ENCODE results near the gene BRINP3.

Gene BRINP3

DNA sequence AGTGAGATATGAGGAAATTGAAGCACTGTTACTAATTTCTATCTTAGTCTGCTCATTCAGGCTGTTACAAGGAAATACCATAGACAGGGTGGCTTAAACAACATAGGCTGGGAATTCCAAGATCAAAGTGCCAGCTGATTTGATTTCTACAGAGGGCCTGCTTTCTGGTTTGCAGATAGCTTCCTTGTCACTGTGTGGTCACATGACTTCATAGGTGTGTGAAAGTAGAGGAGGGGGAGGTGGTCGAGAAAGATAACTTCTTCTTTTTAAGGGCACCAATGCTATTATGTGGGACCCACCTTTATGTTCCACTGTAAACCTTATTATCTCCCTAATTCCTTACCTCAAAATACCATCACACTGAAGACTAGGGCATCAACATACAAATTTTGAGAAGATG is 6.4 kb upstream of the BRINP3 start:
- in situ Hi-C loops (cut with MboI; ENCODE audit: low pct_unique_long_range_greater_than_20kb, low sequenced_read_pairs, unreplicated experiment) = no loop called here
- TF ChIP-seq CTCF (IDR thresholded peaks at IDR 0.05; ENCODE audit: extremely low read depth, insufficient read depth, missing control alignments) = no peak
- DNase-seq (ENCODE audit: low spot score) = no peak

- no peak for TF ChIP-seq CTCF (IDR thresholded peaks at IDR 0.05; ENCODE audit: extremely low read depth, insufficient read depth, missing control alignments)
- no peak for DNase-seq (ENCODE audit: low spot score)
- in situ Hi-C loops (cut with MboI; ENCODE audit: low pct_unique_long_range_greater_than_20kb, low sequenced_read_pairs, unreplicated experiment) = no loop called here
These were observed 2.6 kb upstream of the BRINP3 start for GRCh38 chr1:190480231-190480630.

GRCh38 chr1:190479516-190479915 is 1.9 kb upstream of the BRINP3 start:
- in situ Hi-C loops (cut with MboI; ENCODE audit: low pct_unique_long_range_greater_than_20kb, low sequenced_read_pairs, unreplicated experiment) = no loop called here
- no peak for DNase-seq (ENCODE audit: low spot score)
- TF ChIP-seq CTCF (IDR thresholded peaks at IDR 0.05; ENCODE audit: extremely low read depth, insufficient read depth, missing control alignments) = no peak

DNA sequence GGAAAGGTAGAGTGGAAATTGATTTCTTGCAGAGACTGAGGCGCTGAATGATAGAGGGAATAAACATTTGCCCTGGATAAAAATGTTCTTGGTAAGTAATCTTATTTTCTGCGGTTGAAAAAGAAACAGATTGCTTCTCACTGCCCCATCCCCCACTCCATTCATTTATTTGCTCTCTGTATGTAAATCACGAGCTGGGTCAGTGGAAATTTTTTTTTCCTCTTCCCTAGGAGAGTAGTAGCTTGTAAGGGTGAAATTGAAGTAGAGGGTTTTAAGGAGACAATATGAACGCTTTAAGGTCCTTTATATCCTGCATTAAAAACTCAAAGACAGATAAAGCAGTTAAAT is 1.4 kb upstream of the BRINP3 start:
- in situ Hi-C loops (cut with MboI; ENCODE audit: low pct_unique_long_range_greater_than_20kb, low sequenced_read_pairs, unreplicated experiment) = no loop called here
- no peak for DNase-seq (ENCODE audit: low spot score)
- no peak for TF ChIP-seq CTCF (IDR thresholded peaks at IDR 0.05; ENCODE audit: extremely low read depth, insufficient read depth, missing control alignments)

- DNase-seq (ENCODE audit: low spot score) = no peak
These were observed 735 bp upstream of the BRINP3 start for GRCh38 chr1:190478149-190479049.

DNA sequence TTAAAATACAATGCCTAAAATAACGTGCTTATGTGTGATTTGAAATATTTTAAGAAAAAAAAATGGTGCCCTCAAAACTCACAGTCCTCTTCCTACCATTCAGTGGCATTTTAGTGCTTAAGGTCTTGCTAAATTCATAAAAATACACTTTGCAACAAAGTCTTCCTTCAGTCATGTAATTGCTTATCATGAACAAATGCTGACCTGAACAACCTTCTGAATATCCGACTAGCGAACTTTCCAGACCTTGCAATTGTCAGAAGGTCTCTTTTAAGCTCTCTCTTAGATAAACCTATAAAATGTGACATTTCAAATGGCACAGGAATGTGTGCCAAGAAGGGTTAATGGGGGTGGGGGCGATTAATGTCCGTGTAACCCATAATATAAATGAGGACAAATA is 858 bp downstream of the BRINP3 start:
- no peak for DNase-seq (ENCODE audit: low spot score)
- TF ChIP-seq CTCF (IDR thresholded peaks at IDR 0.05; ENCODE audit: extremely low read depth, insufficient read depth, missing control alignments) = no peak
- in situ Hi-C loops (cut with MboI; ENCODE audit: low pct_unique_long_range_greater_than_20kb, low sequenced_read_pairs, unreplicated experiment) = no loop called here

More at GRCh38 chr1:190478149-190479049, 735 bp upstream of the BRINP3 start:
- in situ Hi-C loops (cut with MboI; ENCODE audit: low pct_unique_long_range_greater_than_20kb, low sequenced_read_pairs, unreplicated experiment) = no loop called here
- no peak for TF ChIP-seq CTCF (IDR thresholded peaks at IDR 0.05; ENCODE audit: extremely low read depth, insufficient read depth, missing control alignments)
